Measurements from ENCODE around the gene PLSCR5. TPM values are rescaled to one million over a fixed set of nuclear protein-coding genes. Genes with fewer than 3 reads are reported as not detected.

Gene PLSCR5
- total and polyA plus RNA-seq, 2 donors (not counting 3 experiments of a cell fraction or from before 2014, with no cell fraction given) = not detected

DNA sequence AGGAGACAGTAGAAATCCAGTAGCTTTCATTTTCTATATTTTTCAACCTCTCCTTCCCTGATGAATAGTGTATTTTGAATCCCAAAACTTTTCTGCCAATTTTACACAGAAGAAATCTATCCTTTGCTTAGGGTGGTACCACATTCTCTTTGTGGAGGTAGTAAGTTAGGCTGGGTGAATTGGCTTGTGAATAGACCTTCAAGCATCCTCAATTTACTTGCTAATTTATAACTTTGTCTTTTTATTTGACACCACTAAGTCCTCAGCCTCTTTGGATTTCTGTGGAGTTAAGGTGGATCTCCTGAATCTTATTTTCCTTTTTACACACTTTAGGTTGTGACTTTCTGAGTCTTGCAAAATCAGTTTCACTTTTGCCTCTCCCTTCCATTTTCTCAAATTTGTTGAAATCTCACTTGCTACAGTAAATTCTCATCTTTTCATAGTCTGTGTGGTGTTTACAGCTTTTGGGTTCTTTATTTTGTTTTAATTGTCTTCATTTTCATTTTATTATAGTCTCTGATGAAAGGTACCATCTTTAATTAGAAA is 55.0 kb downstream of the PLSCR5 start:
- H3K79me2 ChIP-seq (ENCODE audit: control insufficient read depth, insufficient read depth, low read length) = no peaks in the 10 kb centered on the region
- H3K9me3 ChIP-seq (replicated peaks; ENCODE audit: control insufficient read depth, insufficient read depth, low read length) = no peaks in the 10 kb centered on the region
- no peaks in the 10 kb centered on the region for H3K9me1 ChIP-seq (replicated peaks; ENCODE audit: control insufficient read depth, extremely low read depth, insufficient read depth, low read length)
- H3K4me3 ChIP-seq (replicated peaks in 1 of 3; ENCODE audit: insufficient read depth in 1 of 3, low read depth in 1 of 3, low read length in 3 of 3) = no peak overlapping the region
- no peak overlapping the region for H3K27ac ChIP-seq (ENCODE audit: insufficient read depth, low read depth, low read length)
- intact Hi-C loops (cut with micrococcal nuclease) (no loop called here), dilution Hi-C loops (cut with MboI; ENCODE audit: extremely low pct_ligation_motif_present, low sequenced_read_pairs) (no loop called here)
- no peaks in the 10 kb centered on the region for H4K20me1 ChIP-seq (replicated peaks; ENCODE audit: control insufficient read depth, extremely low read depth, insufficient read depth, low read length)
- no peaks in the 10 kb centered on the region for H3K27me3 ChIP-seq (ENCODE audit: control insufficient read depth in 2 of 2, insufficient read depth in 2 of 2, low read length in 2 of 2)
- no peak for FAIRE-seq
- no peak overlapping the region for H3K9ac ChIP-seq (replicated peaks; ENCODE audit: extremely low read depth, insufficient read depth, low read length)
- no peaks in the 10 kb centered on the region for H3K36me3 ChIP-seq (ENCODE audit: control insufficient read depth in 2 of 2, extremely low read depth in 1 of 2, insufficient read depth in 2 of 2, low read length in 2 of 2)
- no peak overlapping the region for H3K4me2 ChIP-seq (ENCODE audit: insufficient read depth, low read length)
- H3K4me1 ChIP-seq (ENCODE audit: control insufficient read depth, extremely low read depth, insufficient read depth, low read length) = peaks cover 1% of the 10 kb centered on the region
- H2AFZ ChIP-seq (ENCODE audit: low read depth, low read length) = no peak overlapping the region
- ChIA-PET POLR2A (no interaction called here), CTCF (interaction anchor here (1.3 kb wide), 1 partner anchor 27 kb away, joined by 3 read pairs; no protein-coding TSS in a partner anchor)
- BruUV-seq (replicated peaks) = no TSS peak
- TF ChIP-seq FOS (IDR thresholded peaks at IDR 0.05; ENCODE audit: borderline replicate concordance, insufficient read depth, low read length) = no peak
- TF ChIP-seq POLR2A (IDR thresholded peaks at IDR 0.05; ENCODE audit: low read depth, low read length) = no peak
- no peak for TF ChIP-seq MYC (IDR thresholded peaks at IDR 0.05; ENCODE audit: low read depth, low read length)
- TF ChIP-seq, protein P1, sequence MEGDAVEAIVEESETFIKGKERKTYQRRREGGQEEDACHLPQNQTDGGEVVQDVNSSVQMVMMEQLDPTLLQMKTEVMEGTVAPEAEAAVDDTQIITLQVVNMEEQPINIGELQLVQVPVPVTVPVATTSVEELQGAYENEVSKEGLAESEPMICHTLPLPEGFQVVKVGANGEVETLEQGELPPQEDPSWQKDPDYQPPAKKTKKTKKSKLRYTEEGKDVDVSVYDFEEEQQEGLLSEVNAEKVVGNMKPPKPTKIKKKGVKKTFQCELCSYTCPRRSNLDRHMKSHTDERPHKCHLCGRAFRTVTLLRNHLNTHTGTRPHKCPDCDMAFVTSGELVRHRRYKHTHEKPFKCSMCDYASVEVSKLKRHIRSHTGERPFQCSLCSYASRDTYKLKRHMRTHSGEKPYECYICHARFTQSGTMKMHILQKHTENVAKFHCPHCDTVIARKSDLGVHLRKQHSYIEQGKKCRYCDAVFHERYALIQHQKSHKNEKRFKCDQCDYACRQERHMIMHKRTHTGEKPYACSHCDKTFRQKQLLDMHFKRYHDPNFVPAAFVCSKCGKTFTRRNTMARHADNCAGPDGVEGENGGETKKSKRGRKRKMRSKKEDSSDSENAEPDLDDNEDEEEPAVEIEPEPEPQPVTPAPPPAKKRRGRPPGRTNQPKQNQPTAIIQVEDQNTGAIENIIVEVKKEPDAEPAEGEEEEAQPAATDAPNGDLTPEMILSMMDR (IDR thresholded peaks at IDR 0.05; ENCODE audit: extremely low read depth in 1 of 2, insufficient read depth in 1 of 2, low read depth in 1 of 2, low read length in 2 of 2) = no peak
- TF ChIP-seq EZH2 (IDR thresholded peaks at IDR 0.05; ENCODE audit: borderline replicate concordance, low read depth, low read length, severe bottlenecking) = no peak
- TF ChIP-seq JUN (IDR thresholded peaks at IDR 0.05; ENCODE audit: borderline replicate concordance, insufficient read depth, insufficient read length, low read depth) = no peak
- TF ChIP-seq GATA2 (IDR thresholded peaks at IDR 0.05; ENCODE audit: insufficient read depth, insufficient read length, low read depth, low read length) = no peak
- no peak for TF ChIP-seq POLR2AphosphoS5 (IDR thresholded peaks at IDR 0.05; ENCODE audit: insufficient read depth, low read depth, low read length)
- no peak for TF ChIP-seq MAX (IDR thresholded peaks at IDR 0.05; ENCODE audit: insufficient read depth, insufficient read length)
- no peak for DNase-seq (ENCODE audit: low read depth, low spot score)

Measured in endothelial cell of umbilical vein (primary cell).